Activated CD8-positive, alpha-beta T cell treated with anti-CD3 and anti-CD28 coated beads for 36 hours (primary cell): Measurements from ENCODE around the gene ASCL5. TPM values are rescaled to one million over a fixed set of nuclear protein-coding genes. Genes with fewer than 3 reads are reported as not detected.
A peak's percentile ranks its signal among the peaks of the same experiment; 100 is the strongest.

Experiments used
- ATAC-seq: fragments of 200-7000 bp; cut with Tn5 transposase; one replicate; pipeline ENCODE4 v1.10.0; 2021; ENCODE audit warnings: mild to moderate bottlenecking, moderate library complexity
- CTCF ChIA-PET: fragments of 350-600 bp; sonication (Branson Sonifier 250); formaldehyde crosslinking; loops from one replicate; lab custom pipeline; 2021; ENCODE audit warnings: antibody characterized with exemption; lab: Charles Lee
- POLR2A ChIA-PET: fragments of 350-600 bp; sonication (Branson Sonifier 250); formaldehyde crosslinking; loops from one replicate; lab custom pipeline; 2021; ENCODE audit warnings: antibody characterized with exemption; lab: Charles Lee
- DNase-seq: peaks from one replicate; pipeline ENCODE4 v3.0.0-alpha.2; 2020
- H3K27ac Mint-ChIP-seq: one replicate; pipeline ENCODE4 v1.8.0; 2021; ENCODE audit warnings: mild to moderate bottlenecking, mixed read lengths
- H3K27me3 Mint-ChIP-seq: one replicate; pipeline ENCODE4 v1.8.0; 2021; ENCODE audit warnings: mixed read lengths
- H3K36me3 Mint-ChIP-seq: one replicate; pipeline ENCODE4 v1.8.0; 2021; ENCODE audit warnings: low read depth, mixed read lengths
- H3K4me1 Mint-ChIP-seq: one replicate; pipeline ENCODE4 v1.8.0; 2021; ENCODE audit warnings: low read depth, mixed read lengths
- H3K4me3 Mint-ChIP-seq: one replicate; pipeline ENCODE4 v1.8.0; 2021; ENCODE audit warnings: mild to moderate bottlenecking, moderate library complexity, mixed read lengths
- H3K9me3 Mint-ChIP-seq: one replicate; pipeline ENCODE4 v1.8.0; 2021; ENCODE audit warnings: mixed read lengths
- intact Hi-C: fragments of 100-400 bp; cut with micrococcal nuclease; formaldehyde crosslinking; loops from one replicate; pipeline ENCODE4 v1.10.0; 2022
- total RNA-seq, 2 experiments: library from RNA; stranded (reverse); gene quantifications; one replicate each; pipeline ENCODE4 v1.2.3, GENCODE V29; 2021
- TF ChIP-seq, protein P1 (sequence below): fragments of 200-600 bp; IDR thresholded peaks from one replicate; pipeline ENCODE4 v1.8.0; 2022; ENCODE audit warnings: antibody characterized with exemption, mild to moderate bottlenecking

Gene ASCL5
- total RNA-seq, 2 experiments from 2014 or later = 0.29 to 0.36 TPM

DNA sequence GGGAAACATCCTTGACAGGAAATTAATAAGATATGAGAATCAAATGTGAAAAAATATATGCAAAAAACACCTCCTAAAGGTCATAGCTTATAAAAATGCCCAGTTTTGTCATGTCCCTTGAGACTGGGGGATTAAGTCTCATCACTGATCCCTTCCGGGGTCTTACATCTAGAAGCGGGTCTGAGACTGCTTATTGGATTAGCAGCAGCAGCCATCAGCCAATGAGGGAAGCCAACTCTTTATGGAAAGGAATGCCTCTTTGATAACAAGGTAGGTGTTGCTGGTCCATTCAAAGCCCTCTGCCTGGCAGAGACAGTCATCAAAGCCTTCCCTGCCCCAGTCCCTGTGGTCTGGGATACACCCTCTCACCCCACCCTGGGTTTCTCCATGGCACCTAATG lies 10.9 kb downstream of the ASCL5 start:
- Mint-ChIP-seq H3K27me3 (no peaks in the 10 kb centered on the region), H3K9me3 (no peaks in the 10 kb centered on the region), H3K36me3 (no peaks in the 10 kb centered on the region), H3K4me3 (peak overlapping the region; percentile 12), H3K27ac (no peak overlapping the region), H3K4me1 (peaks cover 8% of the 10 kb centered on the region)
- TF ChIP-seq, protein P1, sequence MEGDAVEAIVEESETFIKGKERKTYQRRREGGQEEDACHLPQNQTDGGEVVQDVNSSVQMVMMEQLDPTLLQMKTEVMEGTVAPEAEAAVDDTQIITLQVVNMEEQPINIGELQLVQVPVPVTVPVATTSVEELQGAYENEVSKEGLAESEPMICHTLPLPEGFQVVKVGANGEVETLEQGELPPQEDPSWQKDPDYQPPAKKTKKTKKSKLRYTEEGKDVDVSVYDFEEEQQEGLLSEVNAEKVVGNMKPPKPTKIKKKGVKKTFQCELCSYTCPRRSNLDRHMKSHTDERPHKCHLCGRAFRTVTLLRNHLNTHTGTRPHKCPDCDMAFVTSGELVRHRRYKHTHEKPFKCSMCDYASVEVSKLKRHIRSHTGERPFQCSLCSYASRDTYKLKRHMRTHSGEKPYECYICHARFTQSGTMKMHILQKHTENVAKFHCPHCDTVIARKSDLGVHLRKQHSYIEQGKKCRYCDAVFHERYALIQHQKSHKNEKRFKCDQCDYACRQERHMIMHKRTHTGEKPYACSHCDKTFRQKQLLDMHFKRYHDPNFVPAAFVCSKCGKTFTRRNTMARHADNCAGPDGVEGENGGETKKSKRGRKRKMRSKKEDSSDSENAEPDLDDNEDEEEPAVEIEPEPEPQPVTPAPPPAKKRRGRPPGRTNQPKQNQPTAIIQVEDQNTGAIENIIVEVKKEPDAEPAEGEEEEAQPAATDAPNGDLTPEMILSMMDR = no peak
- no peak for ATAC-seq
- no peak for DNase-seq
- POLR2A ChIA-PET = no interaction called here
- CTCF ChIA-PET = interaction anchor here (1.1 to 5.4 kb wide), 7 partner anchors 10 to 147 kb away, joined by 3 to 46 read pairs (median 5); no protein-coding TSS in a partner anchor
- intact Hi-C loops = loop anchor here (10.0 kb wide), 1 partner anchor 141 kb away; no protein-coding TSS in a partner anchor

DNA sequence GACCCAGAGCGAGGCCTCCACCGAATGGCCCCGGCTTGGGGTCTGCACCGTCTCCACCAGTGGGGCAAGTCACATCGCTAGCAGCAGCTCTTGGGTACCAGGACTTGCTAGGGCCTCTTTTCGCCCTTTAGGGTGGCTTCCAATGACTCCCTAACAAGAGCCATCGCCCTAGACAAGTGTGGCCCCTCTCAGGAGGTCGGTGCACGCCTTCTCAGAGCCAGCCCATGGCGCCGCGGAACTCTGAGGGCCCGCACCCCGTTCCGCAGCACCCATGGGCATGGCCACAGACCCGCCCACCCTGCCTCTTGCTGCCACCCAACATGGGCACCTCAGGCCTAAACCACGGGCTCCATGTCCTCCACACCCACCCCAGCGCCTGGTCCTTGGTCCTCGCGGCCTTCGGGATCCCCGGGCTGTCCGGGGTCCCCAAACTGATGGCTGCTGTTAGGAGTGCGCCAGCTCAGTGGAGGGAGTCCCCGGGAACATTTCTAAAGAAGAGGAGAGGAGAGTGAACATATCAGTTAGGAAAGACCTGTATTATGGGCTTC lies 11.5 kb downstream of the ASCL5 start:
- POLR2A ChIA-PET = no interaction called here
- peak overlapping the region; percentile 12 for H3K4me3 Mint-ChIP-seq
- no peak for DNase-seq

DNA sequence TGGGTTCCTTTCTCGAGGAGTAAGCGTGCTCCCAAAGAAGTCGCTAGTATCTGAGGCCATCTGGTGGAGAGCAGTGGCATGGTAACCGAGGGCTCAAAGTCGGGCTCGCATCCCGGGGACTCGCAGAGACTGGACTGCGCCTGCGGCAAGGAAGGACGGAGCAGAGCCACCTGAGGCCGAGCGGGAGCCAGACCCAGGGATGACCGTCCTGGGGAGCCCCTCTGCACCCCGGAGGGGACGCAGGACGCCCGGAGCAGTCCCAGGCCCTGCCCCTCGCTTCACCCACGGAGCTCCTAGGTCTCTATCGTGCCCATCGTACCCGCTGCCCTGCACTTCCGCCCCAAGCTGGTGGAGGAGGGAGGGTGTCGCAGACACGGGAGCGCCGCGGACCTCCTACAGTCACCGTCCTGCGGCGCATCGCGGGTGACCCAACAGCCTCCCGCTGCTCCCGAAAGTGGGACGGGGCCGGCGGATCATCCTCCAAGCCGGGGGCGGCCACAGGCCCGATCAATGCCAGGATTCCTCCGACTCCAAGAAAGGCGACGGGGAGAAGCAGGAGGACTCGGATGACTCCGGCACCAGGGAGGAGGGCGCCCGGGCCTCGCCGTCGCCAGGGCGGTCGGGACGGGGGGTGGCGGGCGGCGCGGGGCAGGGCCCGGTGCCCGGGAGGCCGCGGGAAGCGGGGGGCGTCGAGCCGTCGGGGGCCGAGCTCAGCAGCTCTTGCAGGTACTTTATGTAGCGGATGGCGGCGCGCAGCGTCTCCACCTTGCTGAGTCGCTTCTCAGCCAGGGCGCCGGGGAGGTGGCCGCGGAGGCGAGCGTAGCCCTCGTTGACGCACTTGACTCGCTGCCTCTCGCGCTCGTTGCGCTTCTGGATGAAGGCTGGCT lies 12.5 kb downstream of the ASCL5 start:
- DNase-seq = peak; percentile 88

More for the DNA sequence above, 11.5 kb downstream of the ASCL5 start:
- TF ChIP-seq, protein P1 = no peak
- Mint-ChIP-seq H3K4me1 (peaks cover 8% of the 10 kb centered on the region), H3K27ac (no peak overlapping the region), H3K36me3 (no peaks in the 10 kb centered on the region), H3K9me3 (no peaks in the 10 kb centered on the region), H3K27me3 (no peaks in the 10 kb centered on the region)
- intact Hi-C loops = loop anchor here (10.0 kb wide), 1 partner anchor 141 kb away; no protein-coding TSS in a partner anchor
- no peak for ATAC-seq
- CTCF ChIA-PET = interaction anchor here (0.9 to 5.4 kb wide), 17 partner anchors 10 to 493 kb away, joined by 3 to 39 read pairs (median 5); no protein-coding TSS in a partner anchor

DNA sequence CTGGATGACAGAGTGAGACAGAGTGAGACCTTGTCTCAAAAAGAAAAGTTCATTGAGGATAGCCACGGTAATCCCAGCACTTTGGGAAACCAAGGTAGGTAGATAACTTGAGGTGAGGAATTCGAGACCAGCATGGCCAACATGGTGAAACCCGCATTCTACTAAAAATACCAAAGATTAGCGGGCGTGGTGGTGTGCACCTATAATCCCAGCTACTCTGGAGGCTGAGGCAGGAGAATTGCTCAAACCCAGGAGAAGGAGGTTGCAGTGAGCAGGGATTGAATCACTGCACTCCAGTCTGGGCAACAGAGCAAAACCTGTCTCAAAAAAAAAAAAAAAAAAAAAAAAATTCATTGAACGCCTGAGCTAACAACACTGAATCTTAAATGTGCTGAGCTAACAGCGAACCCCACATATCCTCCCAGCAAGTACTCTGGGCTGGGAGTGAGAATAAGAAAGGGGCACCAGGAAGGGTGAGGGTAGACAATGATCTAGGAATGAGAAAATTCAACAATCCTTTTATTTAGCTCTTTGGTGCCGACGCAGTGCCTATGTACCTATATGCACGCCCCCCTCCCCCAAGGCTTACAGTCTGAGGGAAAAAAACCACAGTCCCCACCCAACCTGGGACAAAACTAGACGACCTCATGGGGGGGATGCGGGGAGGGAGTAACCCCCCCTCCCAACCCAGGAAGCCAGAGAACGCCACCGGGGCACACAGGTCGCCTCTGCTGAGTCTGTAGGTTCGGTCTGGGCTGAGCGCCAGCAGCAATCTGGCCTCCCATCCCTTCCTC lies 13.3 kb downstream of the ASCL5 start:
- Mint-ChIP-seq H3K27ac (peak overlapping the region; percentile 70), H3K4me3 (peak overlapping the region; percentile 86), H3K27me3 (no peaks in the 10 kb centered on the region), H3K9me3 (no peaks in the 10 kb centered on the region), H3K4me1 (peaks cover 2% of the 10 kb centered on the region), H3K36me3 (no peaks in the 10 kb centered on the region)
- DNase-seq (no peak), ATAC-seq (no peak)
- TF ChIP-seq, protein P1 = no peak
- intact Hi-C loops = loop anchor here (10.0 kb wide), 1 partner anchor 139 kb away; no protein-coding TSS in a partner anchor
- ChIA-PET POLR2A (interaction anchor here (1.3 kb wide), 1 partner anchor 10 kb away, joined by 3 read pairs; no protein-coding TSS in a partner anchor), CTCF (interaction anchor here (0.7 to 5.4 kb wide), 20 partner anchors 9 to 491 kb away, joined by 3 to 39 read pairs (median 6); no protein-coding TSS in a partner anchor)

More for the DNA sequence above, 12.5 kb downstream of the ASCL5 start:
- intact Hi-C loops = loop anchor here (10.0 kb wide), 1 partner anchor 140 kb away; no protein-coding TSS in a partner anchor
- H3K9me3 Mint-ChIP-seq = no peaks in the 10 kb centered on the region
- TF ChIP-seq, protein P1 = peak; percentile 87
- H3K36me3 Mint-ChIP-seq = no peaks in the 10 kb centered on the region
- POLR2A ChIA-PET = interaction anchor here (0.7 to 1.3 kb wide), 2 partner anchors 11 to 144 kb away, joined by 3 to 4 read pairs; no protein-coding TSS in a partner anchor
- peak overlapping the region; percentile 81 for H3K27ac Mint-ChIP-seq
- H3K4me3 Mint-ChIP-seq = peak overlapping the region; percentile 86
- H3K4me1 Mint-ChIP-seq = peaks cover 2% of the 10 kb centered on the region
- no peaks in the 10 kb centered on the region for H3K27me3 Mint-ChIP-seq
- peak; percentile 93 for ATAC-seq
- CTCF ChIA-PET = interaction anchor here (0.6 to 5.4 kb wide), 25 partner anchors 8 to 492 kb away, joined by 3 to 39 read pairs (median 5); no protein-coding TSS in a partner anchor
